OCI-LY3 (cell line): ENCODE results near the gene ARRB2.

Source experiments
- H2AFZ ChIP-seq: fragments of 200-600, 300-600 bp; shearing (Covaris generic); 2 replicates; pipeline ENCODE4 v1.6.0; 2014; ENCODE audit warnings: antibody characterized with exemption, low read depth, low read length
- H3K27ac ChIP-seq: fragments of 200-600, 300-600 bp; sonication (generic); 2 replicates; pipeline ENCODE4 v1.5.1; 2014; ENCODE audit warnings: mild to moderate bottlenecking, low read length, moderate library complexity, mixed read lengths
- H3K27me3 ChIP-seq: fragments of 200-600, 300-600 bp; sonication (generic); 2 replicates; pipeline ENCODE4 v1.6.1; 2014; ENCODE audit warnings: low read depth, low read length, mixed read lengths
- H3K36me3 ChIP-seq: fragments of 200-600, 300-600 bp; sonication (generic); replicated peaks from 2 replicates; pipeline ENCODE3; 2014; ENCODE audit warnings: low read depth, low read length, mixed read lengths
- H3K4me1 ChIP-seq: fragments of 300-600, 200-600 bp; sonication (generic); 2 replicates; pipeline ENCODE4 v1.6.1; 2014; ENCODE audit warnings: low read length, mixed read lengths
- H3K4me2 ChIP-seq: fragments of 200-600, 300-600 bp; sonication (generic); 2 replicates; pipeline ENCODE4 v1.6.1; 2014; ENCODE audit warnings: low read length, mixed read lengths
- H3K4me3 ChIP-seq: fragments of 300-600, 200-600 bp; sonication (generic); 2 replicates; pipeline ENCODE4 v1.5.1; 2014; ENCODE audit warnings: antibody characterized with exemption, mild to moderate bottlenecking, low read length, moderate library complexity
- H3K79me2 ChIP-seq: fragments of 300-600, 200-600 bp; shearing (Covaris generic); 2 replicates; pipeline ENCODE4 v1.6.1; 2014; ENCODE audit warnings: mild to moderate bottlenecking, low read length, mixed read lengths
- H3K9ac ChIP-seq: fragments of 300-600, 200-600 bp; shearing (Covaris generic); 2 replicates; pipeline ENCODE4 v1.6.0; 2014; ENCODE audit warnings: mild to moderate bottlenecking, low read length, moderate library complexity
- H3K9me3 ChIP-seq: fragments of 200-600, 300-600 bp; shearing (Covaris generic); 2 replicates; pipeline ENCODE4 v1.6.1; 2014; ENCODE audit warnings: low read length, mixed read lengths; ENCODE audit not compliant: insufficient read depth
- H4K20me1 ChIP-seq: fragments of 200-600, 300-600 bp; sonication (generic); 2 replicates; pipeline ENCODE4 v1.6.1; 2016; ENCODE audit warnings: low read length, mixed read lengths; ENCODE audit not compliant: insufficient read depth
- CTCF ChIP-seq: fragments of 200-600, 300-600 bp; sonication (generic); IDR thresholded peaks from 2 replicates; pipeline ENCODE4 v1.5.1; 2014; ENCODE audit warnings: antibody characterized with exemption, low read length, low read depth
- EZH2phosphoT487 ChIP-seq: fragments of 200-600 bp; shearing (Covaris generic); IDR thresholded peaks from 2 replicates; pipeline ENCODE4 v1.6.1; 2018; ENCODE audit warnings: antibody characterized with exemption, mixed run types, low read depth

Gene ARRB2

GRCh38 chr17:4666296-4666695 lies 44.1 kb upstream of the ARRB2 start:
- H3K4me1 ChIP-seq: no peaks in the 10 kb centered on the region
- TF ChIP-seq CTCF (no peak), EZH2phosphoT487 (no peak)
- H3K27ac ChIP-seq: no peak overlapping the region
- H3K4me2 ChIP-seq: no peak overlapping the region
- no peaks in the 10 kb centered on the region for H3K79me2 ChIP-seq
- H2AFZ ChIP-seq: no peak overlapping the region
- peaks cover 10% of the 10 kb centered on the region for H3K36me3 ChIP-seq
- H3K9ac ChIP-seq: no peak overlapping the region
- no peaks in the 10 kb centered on the region for H3K27me3 ChIP-seq
- no peaks in the 10 kb centered on the region for H4K20me1 ChIP-seq
- H3K9me3 ChIP-seq: no peaks in the 10 kb centered on the region
- no peak overlapping the region for H3K4me3 ChIP-seq

- TF ChIP-seq CTCF: no peak
- TF ChIP-seq EZH2phosphoT487: no peak
- peaks cover 10% of the 10 kb centered on the region for H3K36me3 ChIP-seq
- no peaks in the 10 kb centered on the region for H3K27me3 ChIP-seq
- no peak overlapping the region for H2AFZ ChIP-seq
- H3K4me1 ChIP-seq: no peaks in the 10 kb centered on the region
- H3K27ac ChIP-seq: no peak overlapping the region
- no peaks in the 10 kb centered on the region for H4K20me1 ChIP-seq
- H3K4me2 ChIP-seq: no peak overlapping the region
- no peaks in the 10 kb centered on the region for H3K79me2 ChIP-seq
- no peak overlapping the region for H3K4me3 ChIP-seq
- no peaks in the 10 kb centered on the region for H3K9me3 ChIP-seq
- no peak overlapping the region for H3K9ac ChIP-seq
Measured at GRCh38 chr17:4667166-4667565, 43.3 kb upstream of the ARRB2 start.

- Histone ChIP-seq H3K27me3 (no peaks in the 10 kb centered on the region), H3K9me3 (no peaks in the 10 kb centered on the region), H3K79me2 (no peaks in the 10 kb centered on the region), H3K4me3 (no peak overlapping the region), H3K4me1 (no peaks in the 10 kb centered on the region), H3K36me3 (peaks cover 13% of the 10 kb centered on the region), H3K9ac (no peak overlapping the region), H4K20me1 (no peaks in the 10 kb centered on the region), H3K27ac (no peak overlapping the region), H2AFZ (no peak overlapping the region), H3K4me2 (no peak overlapping the region)
- no peak for TF ChIP-seq EZH2phosphoT487
- no peak for TF ChIP-seq CTCF
Measured at GRCh38 chr17:4672055-4672630, 38.3 kb upstream of the ARRB2 start.

GRCh38 chr17:4672751-4673150 lies 37.7 kb upstream of the ARRB2 start:
- Histone ChIP-seq H3K36me3 (peaks cover 13% of the 10 kb centered on the region), H3K4me1 (no peaks in the 10 kb centered on the region), H3K9me3 (no peaks in the 10 kb centered on the region), H3K79me2 (no peaks in the 10 kb centered on the region), H3K4me3 (no peak overlapping the region), H3K27ac (no peak overlapping the region), H3K9ac (no peak overlapping the region), H3K4me2 (no peak overlapping the region), H2AFZ (no peak overlapping the region), H3K27me3 (no peaks in the 10 kb centered on the region), H4K20me1 (no peaks in the 10 kb centered on the region)
- TF ChIP-seq EZH2phosphoT487 (no peak), CTCF (no peak)
